Subcutaneous adipose tissue (tissue), 4 donors: ENCODE results near the gene INPP4B. TPM values are rescaled to one million over a fixed set of nuclear protein-coding genes. Genes with fewer than 3 reads are reported as not detected.

Experiments
- CTCF ChIP-seq: fragments of 450-650 bp; IDR thresholded peaks from one replicate; pipeline ENCODE4 v1.5.1; 2016; ENCODE audit warnings: low read depth, mild to moderate bottlenecking, control low read depth, antibody characterized with exemption, moderate library complexity
- total RNA-seq, 4 donors: library from RNA; depleted of rRNA; stranded (reverse); fragments of >200 nt; gene quantifications; one replicate each; pipeline ENCODE4 v1.1.0, GENCODE V29; 2016

Gene INPP4B
- total RNA-seq, 4 donors from 2014 or later = 14.3 to 28.1 (median 24.6) TPM

DNA sequence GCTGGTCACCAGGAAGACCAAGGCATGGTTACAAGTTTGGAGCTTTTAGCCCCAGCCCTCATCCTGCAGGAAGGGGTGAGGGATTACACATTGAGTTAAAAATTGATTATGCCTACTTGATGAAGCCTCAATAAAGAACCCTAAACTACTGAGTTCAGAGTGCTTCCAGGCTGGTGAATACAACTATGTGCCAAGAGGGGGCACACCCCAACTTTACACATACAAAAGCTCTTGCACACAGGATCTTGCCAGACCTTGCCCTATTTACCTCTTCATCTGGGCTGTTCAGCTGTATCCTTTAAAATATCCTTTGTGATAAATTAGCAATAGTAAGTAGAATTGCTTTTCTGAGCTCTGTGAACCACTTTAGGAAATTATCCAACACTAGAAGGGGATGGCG is 489.3 kb downstream of the INPP4B start:
- TF ChIP-seq CTCF = no peak

- no peak for TF ChIP-seq CTCF
These were observed 489.9 kb downstream of the INPP4B start for GRCh38 chr4:142356118-142356759.

DNA sequence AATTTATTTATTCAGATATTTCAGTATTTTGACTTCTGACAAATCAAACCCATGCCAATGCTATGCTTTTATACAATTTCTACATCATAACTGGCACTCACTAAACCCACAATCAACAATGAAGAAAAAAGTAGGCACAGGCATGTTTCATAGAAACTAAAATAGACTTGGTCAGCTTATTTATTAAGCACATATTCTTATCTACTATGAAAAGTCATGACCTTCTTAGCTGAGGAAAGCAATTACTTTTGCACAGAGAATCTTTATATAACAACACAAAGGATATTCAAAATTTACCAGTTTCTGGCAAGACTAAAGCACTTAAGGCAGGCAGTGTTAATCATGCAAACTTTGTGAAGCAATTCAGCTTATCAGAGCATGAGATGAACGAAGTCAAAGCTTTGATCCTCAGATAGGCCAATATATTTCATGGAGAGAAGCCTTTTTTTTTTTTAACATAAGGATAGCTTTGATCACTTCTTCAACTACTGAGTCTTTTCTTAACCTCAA is 490.6 kb downstream of the INPP4B start:
- TF ChIP-seq CTCF = no peak

GRCh38 chr4:142354794-142355420 is 491.2 kb downstream of the INPP4B start:
- no peak for TF ChIP-seq CTCF

GRCh38 chr4:142354041-142354440 is 492.1 kb downstream of the INPP4B start:
- TF ChIP-seq CTCF = no peak

DNA sequence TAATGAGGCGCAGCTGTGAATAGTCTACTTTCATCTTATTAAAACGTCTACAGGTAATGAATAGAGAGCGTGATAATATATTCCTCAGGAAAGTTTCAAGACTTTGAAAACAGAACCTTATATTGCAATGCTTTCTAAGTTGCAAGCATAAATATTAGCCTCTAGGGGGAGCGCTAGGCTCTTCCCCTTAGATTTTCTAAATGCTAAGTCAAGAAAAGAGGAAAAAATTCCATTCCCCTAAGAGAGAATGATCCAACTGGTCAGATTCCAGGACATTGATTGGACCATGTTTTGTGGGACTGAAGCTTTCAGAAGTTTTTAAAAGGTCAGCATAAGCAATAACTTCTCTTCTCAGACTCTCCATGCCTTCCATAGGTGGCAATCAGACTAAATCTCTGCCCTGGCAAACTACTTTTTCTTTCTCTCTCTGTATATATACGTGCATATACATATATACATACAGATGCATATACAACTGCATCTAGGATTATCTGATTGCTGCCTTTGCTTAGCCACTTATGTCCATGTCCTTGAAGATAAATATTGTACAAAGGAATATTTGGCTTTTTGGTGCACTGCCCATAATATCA is 492.9 kb downstream of the INPP4B start:
- TF ChIP-seq CTCF = no peak

GRCh38 chr4:142352712-142353111 is 493.4 kb downstream of the INPP4B start:
- TF ChIP-seq CTCF = no peak
